ENCODE results near the gene DMRTB1.

DNA sequence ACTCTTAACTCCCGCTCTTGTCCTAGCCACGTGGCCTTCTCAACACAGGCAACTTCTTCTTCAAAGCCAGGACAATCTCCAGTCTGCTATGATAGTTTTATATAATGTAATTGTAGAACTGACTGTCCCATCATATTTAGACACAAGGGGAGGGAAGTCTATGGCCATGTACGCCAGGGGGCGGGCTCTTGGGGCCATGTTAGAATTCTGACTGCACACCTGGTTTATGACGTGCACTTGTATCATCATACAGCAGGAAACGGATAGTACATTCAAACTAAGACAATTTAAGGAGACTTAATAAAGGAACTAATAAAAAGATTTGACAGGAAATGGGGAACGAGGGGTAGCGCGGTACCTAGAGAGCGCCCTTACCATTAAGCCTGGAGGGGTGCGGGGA, 21.5 kb downstream of the DMRTB1 start:
- TF ChIP-seq CTCF (IDR thresholded peaks at IDR 0.05), result no peak
- no peak for TF ChIP-seq POLR2A (IDR thresholded peaks at IDR 0.05)

Measured in right lobe of liver (tissue), 4 donors.